Heart left ventricle (tissue), 13 donors: ENCODE measurements around the gene CAMTA1.

ENCODE experiments used
- CTCF ChIP-seq, 12 donors: fragments of 200-600 bp; sonication (generic) in 4 of 12; IDR thresholded peaks; one replicate each; pipeline versions ENCODE4 v1.5.0 to v1.8.0; 2018 to 2022; ENCODE audit warnings: antibody characterized with exemption in 12 of 12, mild to moderate bottlenecking in 5 of 12
- POLR2A ChIP-seq, 2 donors: fragments of 450-650 bp; IDR thresholded peaks; one replicate each; pipeline ENCODE4 v1.6.1; 2017; ENCODE audit warnings: antibody characterized with exemption in 2 of 2, mild to moderate bottlenecking in 2 of 2, moderate library complexity in 2 of 2
- donor health status: ischemic (EF 13 %, LVEDD 7.1; RV severe dilation, severe dysfunction).
- donor health status: DM: no; HTN: yes; CAD: no.
- donor health status: DM: no; HTN: no; CAD: no.
- donor health status: ischemic (EF 25% LVEDD 6.9; RV normal size, moderate dysfunction).
- donor health status: ischemic (EF 25% LVEDD 5.7; RV mildly dilated, moderate dysfunction).
- donor health status: ischemic (EF 35%, LVEDD 5.7; RV mildly dilated, moderate dysfunction).
- donor health status: nonischemic (EF 11% LVEDD 7.7; RV severe dilation, severe dysfunction).
- donor health status: DM: yes; HTN: yes; CAD: no.
- donor health status: PGD.
- donor health status: ischemic (EF 29% LVEDD 5.4; RV normal size, mild dysfunction).
- donor health status: nonischemic (EF 23%, LVEDD 6.1; RV moderate dilation, normal function).

- TF ChIP-seq CTCF (IDR thresholded peaks at IDR 0.05) (no peak), POLR2A (IDR thresholded peaks at IDR 0.05) (no peak)
These were observed 777.7 kb downstream of the CAMTA1 start for GRCh38 chr1:7562729-7563605.
